NCI-H446 (cell line): ENCODE results near the gene ZNF281.
"Not testable (repeated sequence)": the region's sequence is repeated elsewhere in the genome, so short reads cannot be mapped to it uniquely, and the experiment has no call there.

Experiments
- DNase-seq, 2 experiments: peaks; one replicate each; lab custom pipeline; 2025; lab: John Stamatoyannopoulos, UW

Gene ZNF281

GRCh38 chr1:200364091-200364759, 45.6 kb downstream of the ZNF281 start:
- no peak for DNase-seq

DNA sequence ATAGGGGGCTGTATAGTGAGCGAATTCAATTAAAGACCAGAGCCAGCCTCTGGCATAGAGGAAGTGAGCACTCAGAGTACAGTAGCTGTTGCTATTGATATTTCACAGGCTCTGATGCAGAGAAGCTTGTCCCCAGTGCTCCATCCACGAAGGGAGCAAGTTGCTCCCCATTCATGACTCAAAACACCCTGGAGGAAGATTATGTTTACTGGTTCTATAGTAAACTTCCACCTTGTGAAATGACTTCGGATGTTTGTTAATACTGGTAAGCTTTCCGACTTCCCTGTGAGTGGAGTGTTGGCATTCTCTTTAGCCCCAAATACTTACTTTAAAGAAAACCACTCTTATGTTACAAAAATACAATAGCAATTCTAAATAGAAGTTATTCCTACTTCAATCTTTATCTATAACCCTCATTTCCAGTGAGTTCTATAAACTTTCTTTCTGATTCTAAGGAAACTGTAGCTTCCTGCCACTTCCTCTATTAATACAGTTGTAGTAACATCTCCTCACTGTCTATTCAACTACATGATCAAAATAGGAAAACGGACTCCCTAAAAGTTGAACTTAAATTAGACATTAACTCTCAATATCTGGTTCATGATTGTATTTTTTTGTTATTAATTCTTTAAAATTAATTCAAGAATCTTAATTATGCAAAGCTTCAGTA, 46.4 kb downstream of the ZNF281 start:
- DNase-seq = no peak

GRCh38 chr1:200362421-200362820, 47.4 kb downstream of the ZNF281 start:
- DNase-seq = no peak

DNA sequence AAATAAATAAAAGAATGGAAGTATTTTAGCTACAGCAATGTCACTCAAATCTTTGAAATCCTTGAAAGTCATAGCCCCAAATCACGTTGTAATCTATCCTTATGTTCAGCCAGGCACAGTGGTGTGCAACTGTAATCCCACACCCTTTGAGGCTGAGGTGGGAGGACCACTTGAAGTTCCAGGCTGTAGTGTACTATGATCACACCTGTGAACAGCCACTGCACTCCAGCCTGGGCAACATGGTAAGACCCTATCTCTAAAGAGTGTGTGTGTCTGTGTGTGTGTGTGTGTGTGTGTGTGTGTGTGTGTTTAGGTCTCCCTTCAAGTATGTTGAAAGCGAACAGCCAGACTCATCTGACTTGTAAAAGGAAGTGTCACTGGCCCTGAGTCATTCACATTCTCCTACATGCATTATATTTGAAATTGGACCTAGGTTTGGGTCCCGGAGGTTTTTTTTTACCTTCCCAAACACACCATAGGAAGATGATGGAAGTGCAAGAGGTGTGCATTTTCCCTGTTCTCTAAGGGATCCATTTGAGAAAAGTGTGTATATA, 50.1 kb downstream of the ZNF281 start:
- DNase-seq = no peak

- not testable (repeated sequence) for DNase-seq
Measured at GRCh38 chr1:200357925-200358324, 51.9 kb downstream of the ZNF281 start.

DNA sequence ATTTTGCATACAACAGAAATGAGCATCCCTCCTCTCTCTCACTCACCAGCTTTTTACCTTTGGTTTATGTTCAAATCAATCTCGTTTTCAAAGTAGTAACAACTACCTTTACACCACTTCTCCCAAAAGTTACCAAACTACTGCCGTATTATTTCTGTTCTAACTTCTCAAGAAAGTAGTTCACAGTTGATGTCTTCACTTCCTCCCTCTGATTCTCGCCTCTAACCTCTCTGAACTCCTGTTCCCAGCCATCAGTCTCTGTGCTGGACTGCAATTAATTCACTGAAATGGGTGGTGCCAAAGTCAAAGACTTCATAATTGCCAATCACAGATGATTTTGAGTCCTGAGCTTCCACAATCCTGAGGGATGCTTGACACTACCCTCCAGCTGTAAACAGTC, 54.0 kb downstream of the ZNF281 start:
- DNase-seq = no peak
